H1 (cell line): Measurements from ENCODE around the gene CD300H. TPM values are rescaled to one million over a fixed set of nuclear protein-coding genes. Genes with fewer than 3 reads are reported as not detected.

Experiments used
- CBX5 ChIP-seq: fragments of 300-800, 300-1000 bp; sonication (generic); IDR thresholded peaks from 2 replicates; pipeline ENCODE4 v1.7.1; 2016; ENCODE audit warnings: antibody characterized with exemption, low read length, low read depth
- CBX8 ChIP-seq: fragments of 300-800, 300-1000 bp; sonication (generic); IDR thresholded peaks from 2 replicates; pipeline ENCODE4 v1.7.1; 2016; ENCODE audit warnings: low read depth, low read length, borderline replicate concordance
- FOSL1 ChIP-seq: IDR thresholded peaks from 2 replicates; pipeline ENCODE4 v1.6.1; 2011; ENCODE audit warnings: mild to moderate bottlenecking, low read depth, low read length, moderate library complexity; ENCODE audit not compliant: insufficient read depth
- HDAC2 ChIP-seq, 2 experiments: fragments of 300-600 bp in 1 of 2; sonication (generic) in 1 of 2; IDR thresholded peaks; 2 replicates each; pipeline ENCODE4 v1.6.1; 2011 to 2012; ENCODE audit warnings: low read depth in 2 of 2, low read length in 2 of 2, mild to moderate bottlenecking in 2 of 2, moderate library complexity in 2 of 2, borderline replicate concordance in 1 of 2, inconsistent platforms in 1 of 2
- JUND ChIP-seq: IDR thresholded peaks from 2 replicates; pipeline ENCODE4 v1.6.1; 2011; ENCODE audit warnings: mild to moderate bottlenecking, improper control_type of control experiment, low read length
- SIX5 ChIP-seq: IDR thresholded peaks from 2 replicates; pipeline ENCODE4 v1.6.1; 2011; ENCODE audit warnings: mild to moderate bottlenecking, low read depth, low read length
- polyA plus RNA-seq, 7 experiments: library from polyadenylated mRNA; depleted of rRNA in 3 of 7; stranded (reverse) in 5 of 7; unstranded in 2 of 7; fragments of >200 nt in 5 of 7; fragments of 200-250 nt in 2 of 7; gene quantifications; 1 replicate in 5 of 7; 2 replicates in 1 of 7; 4 replicates in 1 of 7; pipeline versions ENCODE4 v1.2.1 to v1.2.3, GENCODE V29; 2011 to 2013; ENCODE audit warnings: missing spikeins in 2 of 7, mixed read lengths in 2 of 7
- total RNA-seq: library from RNA; stranded (reverse); fragmentation: NEBNext Ultra II Directional; extraction: Animal tissue kit (Norgen Biotek cat#: 25700); gene quantifications from 2 replicates; pipeline ENCODE4 v1.2.1, GENCODE V29; 2021
- TF ChIP-seq, protein P1 (sequence below): fragments of 300-600 bp; sonication (generic); IDR thresholded peaks from 2 replicates; pipeline ENCODE4 v1.7.1; 2012; ENCODE audit warnings: low read length, moderate library complexity, mild to moderate bottlenecking, inconsistent platforms; ENCODE audit not compliant: insufficient replicate concordance
- TF ChIP-seq, protein P2 (sequence below): IDR thresholded peaks from 2 replicates; pipeline ENCODE4 v1.6.1; 2012; ENCODE audit warnings: inconsistent platforms
- TF ChIP-seq, protein P3 (sequence below): IDR thresholded peaks from 2 replicates; pipeline ENCODE4 v1.6.1; 2011; ENCODE audit warnings: low read length, improper control_type of control experiment

Gene CD300H
- total and polyA plus RNA-seq, 2 of the 8 experiments (the other 6 are each of a cell fraction or from before 2014, with no cell fraction given): not detected

DNA sequence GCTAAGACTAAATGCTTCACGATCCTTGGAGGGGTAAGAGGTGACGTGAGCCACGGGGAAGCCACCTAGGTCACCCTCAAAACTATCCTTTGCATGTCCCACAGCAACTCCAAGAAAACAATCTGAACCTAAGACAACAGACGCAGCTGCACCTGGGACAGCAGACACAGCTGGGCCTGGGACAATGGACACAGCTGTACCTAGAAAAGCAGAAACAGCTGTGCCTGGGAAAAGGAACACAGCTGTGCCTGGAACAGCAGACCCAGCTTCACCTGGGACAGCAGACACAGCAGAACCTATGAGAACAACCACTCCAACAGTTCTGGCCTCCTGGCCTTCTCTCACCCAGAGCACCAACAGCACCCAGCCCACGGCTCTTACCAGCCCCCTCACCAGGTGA lies 36.4 kb upstream of the CD300H start (continued):
- TF ChIP-seq, protein P1, sequence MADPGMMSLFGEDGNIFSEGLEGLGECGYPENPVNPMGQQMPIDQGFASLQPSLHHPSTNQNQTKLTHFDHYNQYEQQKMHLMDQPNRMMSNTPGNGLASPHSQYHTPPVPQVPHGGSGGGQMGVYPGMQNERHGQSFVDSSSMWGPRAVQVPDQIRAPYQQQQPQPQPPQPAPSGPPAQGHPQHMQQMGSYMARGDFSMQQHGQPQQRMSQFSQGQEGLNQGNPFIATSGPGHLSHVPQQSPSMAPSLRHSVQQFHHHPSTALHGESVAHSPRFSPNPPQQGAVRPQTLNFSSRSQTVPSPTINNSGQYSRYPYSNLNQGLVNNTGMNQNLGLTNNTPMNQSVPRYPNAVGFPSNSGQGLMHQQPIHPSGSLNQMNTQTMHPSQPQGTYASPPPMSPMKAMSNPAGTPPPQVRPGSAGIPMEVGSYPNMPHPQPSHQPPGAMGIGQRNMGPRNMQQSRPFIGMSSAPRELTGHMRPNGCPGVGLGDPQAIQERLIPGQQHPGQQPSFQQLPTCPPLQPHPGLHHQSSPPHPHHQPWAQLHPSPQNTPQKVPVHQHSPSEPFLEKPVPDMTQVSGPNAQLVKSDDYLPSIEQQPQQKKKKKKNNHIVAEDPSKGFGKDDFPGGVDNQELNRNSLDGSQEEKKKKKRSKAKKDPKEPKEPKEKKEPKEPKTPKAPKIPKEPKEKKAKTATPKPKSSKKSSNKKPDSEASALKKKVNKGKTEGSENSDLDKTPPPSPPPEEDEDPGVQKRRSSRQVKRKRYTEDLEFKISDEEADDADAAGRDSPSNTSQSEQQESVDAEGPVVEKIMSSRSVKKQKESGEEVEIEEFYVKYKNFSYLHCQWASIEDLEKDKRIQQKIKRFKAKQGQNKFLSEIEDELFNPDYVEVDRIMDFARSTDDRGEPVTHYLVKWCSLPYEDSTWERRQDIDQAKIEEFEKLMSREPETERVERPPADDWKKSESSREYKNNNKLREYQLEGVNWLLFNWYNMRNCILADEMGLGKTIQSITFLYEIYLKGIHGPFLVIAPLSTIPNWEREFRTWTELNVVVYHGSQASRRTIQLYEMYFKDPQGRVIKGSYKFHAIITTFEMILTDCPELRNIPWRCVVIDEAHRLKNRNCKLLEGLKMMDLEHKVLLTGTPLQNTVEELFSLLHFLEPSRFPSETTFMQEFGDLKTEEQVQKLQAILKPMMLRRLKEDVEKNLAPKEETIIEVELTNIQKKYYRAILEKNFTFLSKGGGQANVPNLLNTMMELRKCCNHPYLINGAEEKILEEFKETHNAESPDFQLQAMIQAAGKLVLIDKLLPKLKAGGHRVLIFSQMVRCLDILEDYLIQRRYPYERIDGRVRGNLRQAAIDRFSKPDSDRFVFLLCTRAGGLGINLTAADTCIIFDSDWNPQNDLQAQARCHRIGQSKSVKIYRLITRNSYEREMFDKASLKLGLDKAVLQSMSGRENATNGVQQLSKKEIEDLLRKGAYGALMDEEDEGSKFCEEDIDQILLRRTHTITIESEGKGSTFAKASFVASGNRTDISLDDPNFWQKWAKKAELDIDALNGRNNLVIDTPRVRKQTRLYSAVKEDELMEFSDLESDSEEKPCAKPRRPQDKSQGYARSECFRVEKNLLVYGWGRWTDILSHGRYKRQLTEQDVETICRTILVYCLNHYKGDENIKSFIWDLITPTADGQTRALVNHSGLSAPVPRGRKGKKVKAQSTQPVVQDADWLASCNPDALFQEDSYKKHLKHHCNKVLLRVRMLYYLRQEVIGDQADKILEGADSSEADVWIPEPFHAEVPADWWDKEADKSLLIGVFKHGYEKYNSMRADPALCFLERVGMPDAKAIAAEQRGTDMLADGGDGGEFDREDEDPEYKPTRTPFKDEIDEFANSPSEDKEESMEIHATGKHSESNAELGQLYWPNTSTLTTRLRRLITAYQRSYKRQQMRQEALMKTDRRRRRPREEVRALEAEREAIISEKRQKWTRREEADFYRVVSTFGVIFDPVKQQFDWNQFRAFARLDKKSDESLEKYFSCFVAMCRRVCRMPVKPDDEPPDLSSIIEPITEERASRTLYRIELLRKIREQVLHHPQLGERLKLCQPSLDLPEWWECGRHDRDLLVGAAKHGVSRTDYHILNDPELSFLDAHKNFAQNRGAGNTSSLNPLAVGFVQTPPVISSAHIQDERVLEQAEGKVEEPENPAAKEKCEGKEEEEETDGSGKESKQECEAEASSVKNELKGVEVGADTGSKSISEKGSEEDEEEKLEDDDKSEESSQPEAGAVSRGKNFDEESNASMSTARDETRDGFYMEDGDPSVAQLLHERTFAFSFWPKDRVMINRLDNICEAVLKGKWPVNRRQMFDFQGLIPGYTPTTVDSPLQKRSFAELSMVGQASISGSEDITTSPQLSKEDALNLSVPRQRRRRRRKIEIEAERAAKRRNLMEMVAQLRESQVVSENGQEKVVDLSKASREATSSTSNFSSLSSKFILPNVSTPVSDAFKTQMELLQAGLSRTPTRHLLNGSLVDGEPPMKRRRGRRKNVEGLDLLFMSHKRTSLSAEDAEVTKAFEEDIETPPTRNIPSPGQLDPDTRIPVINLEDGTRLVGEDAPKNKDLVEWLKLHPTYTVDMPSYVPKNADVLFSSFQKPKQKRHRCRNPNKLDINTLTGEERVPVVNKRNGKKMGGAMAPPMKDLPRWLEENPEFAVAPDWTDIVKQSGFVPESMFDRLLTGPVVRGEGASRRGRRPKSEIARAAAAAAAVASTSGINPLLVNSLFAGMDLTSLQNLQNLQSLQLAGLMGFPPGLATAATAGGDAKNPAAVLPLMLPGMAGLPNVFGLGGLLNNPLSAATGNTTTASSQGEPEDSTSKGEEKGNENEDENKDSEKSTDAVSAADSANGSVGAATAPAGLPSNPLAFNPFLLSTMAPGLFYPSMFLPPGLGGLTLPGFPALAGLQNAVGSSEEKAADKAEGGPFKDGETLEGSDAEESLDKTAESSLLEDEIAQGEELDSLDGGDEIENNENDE: no peak
- no peak for TF ChIP-seq FOSL1
- TF ChIP-seq HDAC2 (IDR thresholded peaks at IDR 0.05; ENCODE audit: borderline replicate concordance in 1 of 2, low read depth in 2 of 2, low read length in 2 of 2): no peak
- TF ChIP-seq, protein P2, sequence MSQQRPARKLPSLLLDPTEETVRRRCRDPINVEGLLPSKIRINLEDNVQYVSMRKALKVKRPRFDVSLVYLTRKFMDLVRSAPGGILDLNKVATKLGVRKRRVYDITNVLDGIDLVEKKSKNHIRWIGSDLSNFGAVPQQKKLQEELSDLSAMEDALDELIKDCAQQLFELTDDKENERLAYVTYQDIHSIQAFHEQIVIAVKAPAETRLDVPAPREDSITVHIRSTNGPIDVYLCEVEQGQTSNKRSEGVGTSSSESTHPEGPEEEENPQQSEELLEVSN: no peak
- TF ChIP-seq CBX8: no peak
- TF ChIP-seq, protein P3, sequence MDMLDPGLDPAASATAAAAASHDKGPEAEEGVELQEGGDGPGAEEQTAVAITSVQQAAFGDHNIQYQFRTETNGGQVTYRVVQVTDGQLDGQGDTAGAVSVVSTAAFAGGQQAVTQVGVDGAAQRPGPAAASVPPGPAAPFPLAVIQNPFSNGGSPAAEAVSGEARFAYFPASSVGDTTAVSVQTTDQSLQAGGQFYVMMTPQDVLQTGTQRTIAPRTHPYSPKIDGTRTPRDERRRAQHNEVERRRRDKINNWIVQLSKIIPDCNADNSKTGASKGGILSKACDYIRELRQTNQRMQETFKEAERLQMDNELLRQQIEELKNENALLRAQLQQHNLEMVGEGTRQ: no peak
- no peak for TF ChIP-seq CBX5
- no peak for TF ChIP-seq SIX5
- TF ChIP-seq JUND: no peak
